HFF-Myc (cell line): ENCODE data around the gene SIPA1.

Experiments used
- DNase-seq: peaks from one replicate; pipeline ENCODE4 v3.0.0-alpha.2; 2011; ENCODE audit warnings: low read depth; ENCODE audit errors: extremely low read depth
- H3K4me3 ChIP-seq: replicated peaks from 2 replicates; pipeline ENCODE4 v1.5.1; 2011; ENCODE audit warnings: low read depth, mild to moderate bottlenecking, control low read depth, low read length
- TF ChIP-seq, protein P1 (sequence below): IDR thresholded peaks from 2 replicates; pipeline ENCODE4 v1.5.1; 2012; ENCODE audit warnings: mild to moderate bottlenecking, low read depth, low read length, control low read depth; ENCODE audit errors: missing control alignments

SIPA1 gene

DNA sequence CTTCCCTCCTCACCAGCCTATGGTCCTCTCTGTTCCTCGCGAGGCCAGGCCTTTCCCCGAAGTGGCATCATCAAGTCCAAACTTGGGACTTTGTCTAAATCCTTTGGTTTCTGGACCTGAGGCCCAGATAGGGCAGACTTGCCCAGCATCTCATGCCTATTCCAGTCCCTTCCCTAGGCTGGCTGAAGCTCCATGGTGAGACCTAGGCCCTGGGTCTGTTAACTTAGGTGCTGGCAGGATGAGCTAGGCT, 13.4 kb downstream of the SIPA1 start:
- TF ChIP-seq, protein P1, sequence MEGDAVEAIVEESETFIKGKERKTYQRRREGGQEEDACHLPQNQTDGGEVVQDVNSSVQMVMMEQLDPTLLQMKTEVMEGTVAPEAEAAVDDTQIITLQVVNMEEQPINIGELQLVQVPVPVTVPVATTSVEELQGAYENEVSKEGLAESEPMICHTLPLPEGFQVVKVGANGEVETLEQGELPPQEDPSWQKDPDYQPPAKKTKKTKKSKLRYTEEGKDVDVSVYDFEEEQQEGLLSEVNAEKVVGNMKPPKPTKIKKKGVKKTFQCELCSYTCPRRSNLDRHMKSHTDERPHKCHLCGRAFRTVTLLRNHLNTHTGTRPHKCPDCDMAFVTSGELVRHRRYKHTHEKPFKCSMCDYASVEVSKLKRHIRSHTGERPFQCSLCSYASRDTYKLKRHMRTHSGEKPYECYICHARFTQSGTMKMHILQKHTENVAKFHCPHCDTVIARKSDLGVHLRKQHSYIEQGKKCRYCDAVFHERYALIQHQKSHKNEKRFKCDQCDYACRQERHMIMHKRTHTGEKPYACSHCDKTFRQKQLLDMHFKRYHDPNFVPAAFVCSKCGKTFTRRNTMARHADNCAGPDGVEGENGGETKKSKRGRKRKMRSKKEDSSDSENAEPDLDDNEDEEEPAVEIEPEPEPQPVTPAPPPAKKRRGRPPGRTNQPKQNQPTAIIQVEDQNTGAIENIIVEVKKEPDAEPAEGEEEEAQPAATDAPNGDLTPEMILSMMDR: no peak
- no peak overlapping the region for H3K4me3 ChIP-seq
- DNase-seq: no peak

DNA sequence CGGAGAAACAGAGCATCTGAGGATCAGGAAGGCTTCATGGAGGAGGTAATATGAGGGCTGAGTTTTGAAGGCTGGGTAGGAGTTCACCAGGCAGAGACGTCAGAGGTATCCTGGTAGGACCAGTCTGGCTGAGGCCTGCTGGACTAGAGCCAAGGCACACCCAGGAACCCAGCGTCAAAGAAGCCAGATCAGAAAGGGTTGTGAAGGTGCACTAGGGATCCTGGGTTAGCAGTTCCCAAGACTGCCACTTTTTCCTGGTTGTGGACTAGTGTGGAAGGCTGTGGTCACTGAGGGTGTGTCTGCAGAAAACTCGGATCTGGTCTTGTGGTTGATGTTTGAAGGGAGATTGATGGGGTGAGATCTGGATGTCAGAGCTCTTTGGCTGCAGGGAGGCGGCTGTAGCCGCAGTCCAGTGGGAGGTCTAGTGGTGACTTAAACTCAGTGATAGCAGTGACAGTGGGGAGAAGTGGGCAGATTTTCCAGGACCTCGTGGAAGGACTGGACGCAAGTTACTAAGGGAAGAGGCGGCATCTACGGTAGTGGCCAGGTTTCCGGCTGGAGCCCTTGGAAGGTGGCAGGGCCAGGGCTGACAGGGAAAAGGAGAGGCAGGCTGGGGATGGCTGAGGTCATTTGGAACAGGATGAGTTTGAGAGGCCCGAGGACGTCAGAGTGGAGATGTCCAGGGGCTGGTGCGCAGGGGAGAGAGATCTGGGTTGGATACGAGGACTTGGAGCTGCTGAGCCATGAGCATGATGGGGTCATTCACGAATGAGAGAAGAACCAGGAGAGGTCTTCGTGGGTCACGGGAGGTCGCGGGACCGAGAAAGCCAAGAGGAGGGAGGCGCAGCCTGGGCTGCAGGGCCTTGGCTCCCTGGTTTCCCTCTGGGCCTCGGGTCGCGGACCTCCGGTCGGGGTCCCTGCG, 13.9 kb downstream of the SIPA1 start:
- H3K4me3 ChIP-seq: peak overlapping the region; percentile 42
- no peak for DNase-seq
- TF ChIP-seq, protein P1: no peak

DNA sequence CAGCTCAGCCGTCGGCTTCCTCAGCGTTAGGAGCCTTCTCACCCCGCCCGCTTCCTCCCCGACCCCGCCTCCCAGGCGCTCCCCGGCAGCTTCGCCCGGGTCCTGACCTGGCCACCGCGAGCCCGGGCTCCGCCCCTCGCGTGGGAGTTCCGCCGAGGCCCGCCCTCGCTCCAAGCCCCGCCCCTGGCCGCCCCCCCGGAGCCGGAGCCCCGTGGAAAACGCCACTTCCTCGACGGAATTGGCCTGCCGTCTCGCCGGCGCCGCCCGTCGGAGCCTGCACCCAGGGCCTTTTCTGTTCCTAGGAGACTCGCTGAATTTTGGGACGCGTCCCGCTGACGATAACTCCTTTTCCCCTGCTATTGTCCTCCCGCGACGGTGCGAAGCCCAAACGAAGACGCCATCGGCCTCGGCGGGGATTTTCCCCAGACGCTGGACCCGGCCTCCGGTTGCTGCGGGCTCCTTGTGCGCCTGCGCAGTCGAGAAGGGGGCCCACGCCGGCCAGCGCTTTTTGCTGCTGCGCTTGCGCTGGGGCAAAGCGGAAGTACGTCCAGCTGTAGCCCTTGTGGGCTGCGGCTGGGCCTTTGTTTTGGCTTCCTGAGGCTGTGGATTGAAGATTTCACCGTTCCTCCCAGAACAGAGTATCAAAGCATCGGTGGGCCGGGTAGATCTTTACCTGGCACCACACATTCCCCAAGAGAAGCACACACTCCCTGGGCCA, 14.8 kb downstream of the SIPA1 start:
- DNase-seq: peak; percentile 63
- TF ChIP-seq, protein P1: no peak

DNA sequence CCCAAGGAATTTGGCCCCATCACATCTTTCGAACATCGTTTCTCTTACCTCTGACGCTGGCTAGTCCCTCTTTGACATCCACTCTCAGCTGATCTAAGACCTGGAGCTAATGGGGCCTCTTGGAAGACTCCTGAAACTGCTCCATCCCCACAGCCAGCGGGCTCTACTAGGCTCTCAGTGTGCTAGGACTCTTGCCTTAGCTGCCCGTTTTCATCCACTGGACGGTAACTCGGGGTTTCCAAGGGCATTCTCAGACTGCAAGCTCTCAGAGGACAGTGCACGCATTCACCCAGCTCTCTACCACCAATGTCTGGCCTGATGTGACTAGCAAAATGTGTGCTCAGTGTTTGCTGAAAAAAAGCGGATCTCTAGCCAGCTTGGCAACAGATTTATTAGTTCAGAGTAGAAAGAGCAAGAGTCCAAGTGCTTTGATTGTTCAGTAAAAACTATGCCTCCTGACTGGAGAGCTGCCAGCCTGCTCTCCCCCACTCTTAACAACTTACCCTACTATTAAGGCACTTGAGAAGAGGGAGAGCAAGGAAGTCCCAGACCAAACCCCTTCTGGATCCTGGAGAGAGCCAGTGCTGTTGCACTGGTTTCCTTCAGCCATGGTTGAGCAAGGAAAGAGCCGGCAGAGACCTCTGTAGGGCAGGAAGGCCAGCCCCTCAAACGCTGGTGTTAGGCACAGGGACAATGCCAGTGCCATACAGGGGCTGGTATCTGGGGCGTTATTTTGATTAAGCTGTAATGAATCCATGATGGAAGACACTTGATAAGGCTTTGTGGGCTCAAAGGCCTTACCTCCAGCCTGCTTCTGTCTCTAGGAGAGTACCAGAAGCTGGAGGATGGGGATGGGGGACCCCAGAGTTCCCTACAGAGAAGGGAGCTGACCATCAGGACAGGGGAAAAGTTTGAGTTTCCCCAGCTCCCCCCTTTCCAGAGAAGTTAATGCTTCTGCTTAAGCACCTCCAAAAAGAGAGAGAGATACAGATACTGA, 15.6 kb downstream of the SIPA1 start:
- no peak for DNase-seq
- TF ChIP-seq, protein P1: no peak

More for the DNA sequence above, 14.8 kb downstream of the SIPA1 start:
- peak overlapping the region; percentile 42 for H3K4me3 ChIP-seq

DNA sequence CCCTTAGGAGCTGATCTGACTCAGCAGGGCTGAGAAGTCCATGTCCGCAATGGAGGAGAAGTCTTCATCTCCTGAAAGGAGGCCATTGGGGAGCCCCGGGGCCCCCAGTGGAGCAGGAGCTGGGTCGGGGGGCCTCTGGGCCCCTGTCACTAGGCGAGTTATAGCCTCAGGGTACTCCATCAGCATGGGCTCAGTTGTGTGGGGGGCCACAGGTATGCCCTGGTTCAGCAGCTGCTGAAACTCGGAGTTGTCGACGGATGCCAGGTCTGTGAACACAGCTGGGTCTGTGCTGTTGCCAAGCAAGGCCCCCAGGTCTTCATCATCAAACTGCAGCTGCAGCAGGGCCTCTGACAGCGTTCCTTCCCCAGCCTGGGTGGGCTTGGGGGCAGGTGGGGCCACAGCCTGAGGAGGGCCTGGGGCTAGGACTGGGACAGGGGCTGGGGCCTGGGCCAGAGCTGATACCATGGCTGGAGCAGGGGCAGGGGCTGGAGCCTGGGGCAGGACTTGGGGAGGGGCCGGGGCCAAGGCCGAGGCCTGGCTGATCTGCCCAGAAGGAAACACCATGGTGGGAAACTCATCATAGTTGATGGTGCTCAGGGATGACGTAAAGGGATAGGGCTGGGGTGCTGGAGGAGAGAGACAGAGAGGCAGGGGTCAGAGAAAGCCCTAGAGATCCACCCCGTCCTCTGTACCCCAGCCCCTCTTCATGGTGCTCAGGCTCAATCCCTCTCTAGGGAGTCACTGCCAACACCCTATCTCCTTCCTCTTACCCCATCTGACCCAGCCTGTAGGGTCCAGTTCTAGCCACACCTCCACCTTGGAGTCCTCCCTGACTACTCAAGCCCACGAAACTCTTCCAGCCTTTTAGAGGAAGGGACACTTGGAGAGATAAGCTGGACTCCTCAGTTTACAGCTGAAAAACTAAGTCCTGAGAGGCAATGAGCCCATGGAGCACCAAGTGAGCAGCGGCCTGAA, 16.8 kb downstream of the SIPA1 start:
- TF ChIP-seq, protein P1: no peak
- no peak for DNase-seq
- no peak overlapping the region for H3K4me3 ChIP-seq

More for the DNA sequence above, 15.6 kb downstream of the SIPA1 start:
- peak overlapping the region; percentile 42 for H3K4me3 ChIP-seq
